Activated T-cell treated with anti-CD3 and anti-CD28 coated beads, Interleukin-2, amount 50 U/mL, for 72 hours (primary cell): Measurements from ENCODE around the gene RAB1A. TPM values are rescaled to one million over a fixed set of nuclear protein-coding genes. Genes with fewer than 3 reads are reported as not detected.
"Not testable (repeated sequence)": the region's sequence is repeated elsewhere in the genome, so short reads cannot be mapped to it uniquely, and the experiment has no call there.

Experiments
- ATAC-seq, 2 donors: fragments of 150-1000 bp; cut with Tn5 transposase; replicated peaks in 1 of 2; 2 replicates each; pipeline ENCODE4 v1.10.0; 2021; ENCODE audit warnings: moderate library complexity in 2 of 2, mild to moderate bottlenecking in 1 of 2
- DNase-seq, 2 donors: peaks; one replicate each; pipeline ENCODE4 v3.0.0; 2021 to 2022; ENCODE audit warnings: mixed read lengths in 1 of 2
- H3K27ac Mint-ChIP-seq: one replicate; pipeline ENCODE4 v1.8.0; 2022; ENCODE audit warnings: mild to moderate bottlenecking, moderate library complexity, mixed read lengths
- H3K27me3 Mint-ChIP-seq: one replicate; pipeline ENCODE4 v1.8.0; 2022; ENCODE audit warnings: low read depth, mixed read lengths
- H3K36me3 Mint-ChIP-seq, 2 donors: one replicate each; pipeline ENCODE4 v1.8.0; 2022; ENCODE audit warnings: mixed read lengths in 2 of 2, mild to moderate bottlenecking in 1 of 2; ENCODE audit not compliant: insufficient read depth in 2 of 2
- H3K4me1 Mint-ChIP-seq: one replicate; pipeline ENCODE4 v1.8.0; 2022; ENCODE audit warnings: low read depth, mixed read lengths
- H3K4me3 Mint-ChIP-seq, 2 donors: one replicate each; pipeline ENCODE4 v1.8.0; 2022; ENCODE audit warnings: mild to moderate bottlenecking in 2 of 2, mixed read lengths in 2 of 2, moderate library complexity in 2 of 2
- H3K9me3 Mint-ChIP-seq, 2 donors: one replicate each; pipeline ENCODE4 v1.8.0; 2022; ENCODE audit warnings: mixed read lengths in 2 of 2
- total RNA-seq, 2 donors: library from RNA; stranded (reverse); gene quantifications; one replicate each; pipeline ENCODE4 v1.2.3, GENCODE V29; 2022

The RAB1A gene
- total RNA-seq, 2 donors from 2014 or later: 85.3 to 90.8 TPM

DNA sequence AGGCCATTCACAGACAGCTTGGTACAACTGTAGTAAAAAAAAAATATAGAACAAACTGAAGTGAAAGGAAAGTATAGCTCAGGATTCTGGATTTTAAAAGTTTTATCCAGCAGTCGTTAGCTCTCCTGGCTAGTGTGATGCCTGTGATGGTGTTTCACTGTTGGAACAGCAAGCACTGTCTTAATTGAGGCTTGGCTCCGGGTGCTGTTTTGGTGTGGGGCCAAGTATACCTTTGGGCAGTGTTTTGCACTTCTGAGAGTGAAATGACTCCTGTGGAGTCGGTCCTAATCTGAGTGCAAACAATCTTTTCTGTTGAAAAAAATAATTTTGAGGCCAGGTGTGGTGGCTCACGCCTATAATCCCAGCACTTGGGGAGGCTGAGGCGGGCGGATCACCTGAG lies 28.7 kb upstream of the RAB1A start:
- ATAC-seq: no peak
- no peaks in the 10 kb centered on the region for H3K9me3 Mint-ChIP-seq
- no peak overlapping the region for H3K27ac Mint-ChIP-seq
- no peak overlapping the region for H3K4me3 Mint-ChIP-seq
- no peaks in the 10 kb centered on the region for H3K27me3 Mint-ChIP-seq
- H3K4me1 Mint-ChIP-seq: peaks cover 21% of the 10 kb centered on the region
- no peak for DNase-seq
- no peaks in the 10 kb centered on the region for H3K36me3 Mint-ChIP-seq

DNA sequence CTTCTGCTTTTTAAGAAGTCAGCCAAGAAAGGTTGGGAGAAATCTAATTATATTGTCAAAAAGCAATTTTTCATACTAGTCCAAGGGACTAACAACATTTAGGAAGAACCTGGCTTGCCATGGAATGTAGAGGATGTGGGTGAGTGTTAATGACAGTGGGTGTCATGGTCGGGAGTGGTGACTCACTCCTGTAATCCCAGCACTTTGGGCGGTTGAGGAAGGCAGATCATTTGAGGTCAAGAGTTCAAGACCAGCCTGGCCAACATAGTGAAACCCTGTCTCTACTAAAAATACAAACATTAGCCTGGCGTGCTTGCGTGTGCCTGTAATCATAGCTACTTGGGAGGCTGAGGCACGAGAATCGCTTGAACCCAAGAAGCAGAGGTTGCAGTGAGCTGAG lies 27.9 kb upstream of the RAB1A start:
- not testable (repeated sequence) for H3K36me3 Mint-ChIP-seq, DNase-seq, H3K27ac Mint-ChIP-seq, H3K9me3 Mint-ChIP-seq, ATAC-seq, H3K4me3 Mint-ChIP-seq, H3K27me3 Mint-ChIP-seq
- H3K4me1 Mint-ChIP-seq: peaks cover 16% of the 10 kb centered on the region

DNA sequence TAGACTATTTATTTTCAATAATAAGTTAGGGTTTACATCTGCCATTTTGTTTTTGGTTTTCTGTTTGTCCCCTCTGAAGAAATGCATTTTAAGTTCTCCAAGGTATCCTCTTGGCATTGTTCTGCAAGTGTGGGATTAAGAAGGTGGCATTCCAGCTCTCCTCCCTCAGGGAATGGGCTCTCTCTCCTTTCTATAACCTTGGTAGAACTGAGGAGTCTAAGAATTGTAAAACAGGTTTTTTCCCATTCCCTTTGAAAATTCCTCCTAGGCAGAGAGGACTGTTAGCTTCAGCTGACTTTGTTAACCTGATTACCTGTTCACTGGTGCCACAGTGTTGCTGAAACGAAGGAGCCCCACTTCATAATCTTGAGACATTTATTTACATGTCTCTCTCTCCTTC lies 26.1 kb upstream of the RAB1A start:
- Mint-ChIP-seq H3K36me3 (no peaks in the 10 kb centered on the region), H3K9me3 (no peaks in the 10 kb centered on the region), H3K4me1 (peaks cover 10% of the 10 kb centered on the region), H3K27me3 (no peaks in the 10 kb centered on the region), H3K27ac (no peak overlapping the region), H3K4me3 (no peak overlapping the region)
- ATAC-seq: no peak
- DNase-seq: no peak

GRCh38 chr2:65153515-65153914 lies 23.6 kb upstream of the RAB1A start:
- DNase-seq (no peak), ATAC-seq (no peak)
- Mint-ChIP-seq H3K4me1 (no peaks in the 10 kb centered on the region), H3K9me3 (no peaks in the 10 kb centered on the region), H3K27ac (no peak overlapping the region), H3K4me3 (no peak overlapping the region), H3K36me3 (no peaks in the 10 kb centered on the region), H3K27me3 (no peaks in the 10 kb centered on the region)

DNA sequence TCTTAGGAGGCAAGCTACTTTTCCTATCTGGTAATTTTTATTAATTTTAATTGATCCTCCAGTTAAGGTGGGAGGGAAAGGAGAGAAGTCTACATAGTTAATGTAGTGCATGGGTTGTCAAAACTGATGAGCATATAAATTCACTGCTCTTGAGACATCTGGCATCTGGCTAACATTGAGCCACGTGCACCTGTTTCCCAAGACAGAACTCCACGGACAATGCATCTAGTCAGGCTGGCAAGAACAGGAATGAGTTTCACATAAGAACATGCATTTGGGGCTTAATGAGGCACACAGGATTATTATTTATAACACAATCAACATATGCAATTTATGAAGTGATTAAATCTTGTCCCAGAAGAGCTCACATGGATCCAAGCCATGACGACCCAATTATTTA lies 16.2 kb upstream of the RAB1A start:
- no peak for ATAC-seq
- no peaks in the 10 kb centered on the region for H3K36me3 Mint-ChIP-seq
- DNase-seq: no peak
- no peaks in the 10 kb centered on the region for H3K4me1 Mint-ChIP-seq
- no peaks in the 10 kb centered on the region for H3K27me3 Mint-ChIP-seq
- no peak overlapping the region for H3K4me3 Mint-ChIP-seq
- no peaks in the 10 kb centered on the region for H3K9me3 Mint-ChIP-seq
- no peak overlapping the region for H3K27ac Mint-ChIP-seq

- DNase-seq (no peak), ATAC-seq (no peak)
- Mint-ChIP-seq H3K4me3 (no peak overlapping the region), H3K27me3 (no peaks in the 10 kb centered on the region), H3K4me1 (no peaks in the 10 kb centered on the region), H3K9me3 (no peaks in the 10 kb centered on the region), H3K36me3 (no peaks in the 10 kb centered on the region), H3K27ac (no peak overlapping the region)
Measured at GRCh38 chr2:65144571-65144970, 14.7 kb upstream of the RAB1A start.

- Mint-ChIP-seq H3K27me3 (no peaks in the 10 kb centered on the region), H3K36me3 (no peaks in the 10 kb centered on the region), H3K9me3 (no peaks in the 10 kb centered on the region), H3K4me3 (no peak overlapping the region), H3K4me1 (no peaks in the 10 kb centered on the region), H3K27ac (no peak overlapping the region)
- ATAC-seq (no peak), DNase-seq (no peak)
Measured at GRCh38 chr2:65142515-65142914, 12.6 kb upstream of the RAB1A start.

DNA sequence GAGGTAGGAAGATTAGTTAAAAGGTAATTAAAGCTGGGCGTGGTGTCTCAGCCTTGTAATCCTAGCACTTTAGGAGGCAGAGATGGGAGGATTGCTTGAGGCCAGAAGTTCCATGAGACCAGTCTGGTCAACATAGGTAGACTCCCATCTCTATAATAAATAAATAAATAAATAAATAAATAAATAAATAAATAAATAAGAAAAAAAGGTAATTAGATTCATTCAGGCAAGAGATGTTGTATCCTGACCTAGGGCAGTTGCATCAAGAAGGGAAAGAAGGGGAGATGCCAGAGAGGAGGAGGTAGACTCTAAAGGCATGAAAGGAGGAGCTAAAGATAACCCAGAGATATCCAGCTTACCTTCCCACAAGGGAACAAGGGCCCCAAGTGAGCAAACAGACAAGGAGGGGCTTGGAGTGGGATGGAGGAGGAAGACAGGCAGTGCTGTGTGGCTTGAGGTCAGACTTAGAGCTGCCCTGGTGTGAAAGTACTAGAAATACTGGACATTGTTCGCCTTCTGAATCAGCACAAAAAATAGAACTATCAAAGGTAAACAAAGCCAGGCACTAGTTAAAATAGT lies 7.4 kb upstream of the RAB1A start:
- no peaks in the 10 kb centered on the region for H3K27me3 Mint-ChIP-seq

DNA sequence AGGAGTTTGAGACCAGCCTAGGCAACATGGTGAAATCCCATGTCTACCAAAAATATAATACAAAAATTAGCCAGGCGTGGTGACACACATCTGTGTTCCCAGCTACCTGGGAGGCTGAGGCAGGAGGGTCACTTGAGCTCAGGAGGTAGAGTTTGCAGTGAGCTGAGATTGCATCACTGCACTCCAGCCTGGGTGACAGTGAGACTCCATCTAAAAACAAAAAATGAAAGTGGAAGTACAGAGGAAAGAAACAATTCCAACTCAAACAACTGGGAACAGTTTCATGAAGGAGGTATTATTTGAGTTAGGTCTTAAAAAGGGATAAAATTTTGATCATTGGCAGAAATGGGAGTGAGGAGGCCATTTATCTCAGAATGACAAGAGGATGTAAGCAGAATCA lies 6.3 kb upstream of the RAB1A start:
- DNase-seq: no peak
- ATAC-seq: no peak
- peaks cover 2% of the 10 kb centered on the region for H3K4me1 Mint-ChIP-seq
- H3K36me3 Mint-ChIP-seq: no peaks in the 10 kb centered on the region
- H3K27me3 Mint-ChIP-seq: no peaks in the 10 kb centered on the region
- no peak overlapping the region for H3K27ac Mint-ChIP-seq
- no peak overlapping the region for H3K4me3 Mint-ChIP-seq
- no peaks in the 10 kb centered on the region for H3K9me3 Mint-ChIP-seq

More for the DNA sequence above, 7.4 kb upstream of the RAB1A start:
- Mint-ChIP-seq H3K9me3 (no peaks in the 10 kb centered on the region), H3K36me3 (no peaks in the 10 kb centered on the region), H3K27ac (no peak overlapping the region), H3K4me3 (no peak overlapping the region), H3K4me1 (no peaks in the 10 kb centered on the region)
- no peak for ATAC-seq
- DNase-seq: no peak

GRCh38 chr2:65134158-65134557 lies 4.3 kb upstream of the RAB1A start:
- peaks cover 2 to 6% of the 10 kb centered on the region in 2 donors for H3K36me3 Mint-ChIP-seq
- peaks cover 10% of the 10 kb centered on the region for H3K4me1 Mint-ChIP-seq
- DNase-seq (no peak), ATAC-seq (no peak)
- H3K27ac Mint-ChIP-seq: no peak overlapping the region
- no peak overlapping the region for H3K4me3 Mint-ChIP-seq
- H3K27me3 Mint-ChIP-seq: no peaks in the 10 kb centered on the region
- H3K9me3 Mint-ChIP-seq: no peaks in the 10 kb centered on the region

DNA sequence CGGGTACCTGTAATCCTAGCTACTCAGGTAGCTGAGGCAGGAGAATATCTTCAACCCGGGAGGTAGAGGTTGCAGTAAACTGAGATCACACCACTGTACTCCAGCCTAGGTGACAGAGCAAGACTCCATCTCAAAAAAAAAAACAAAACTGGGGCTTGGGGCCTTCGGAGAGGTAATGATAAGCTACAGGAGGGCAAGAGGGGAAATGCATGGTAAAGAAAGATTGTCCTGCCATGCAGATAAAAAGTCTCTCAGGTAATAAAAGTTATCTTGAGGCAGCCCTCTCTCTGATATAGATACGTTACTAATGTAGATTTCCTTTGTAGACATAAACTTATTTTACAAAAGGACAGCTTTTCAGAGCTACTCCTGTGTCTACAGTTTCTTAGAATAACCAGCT lies 3.7 kb upstream of the RAB1A start:
- Mint-ChIP-seq H3K27me3 (no peaks in the 10 kb centered on the region), H3K27ac (no peak overlapping the region), H3K4me3 (no peak overlapping the region), H3K36me3 (peaks cover 2 to 8% of the 10 kb centered on the region in 2 donors), H3K9me3 (no peaks in the 10 kb centered on the region), H3K4me1 (peaks cover 13% of the 10 kb centered on the region)
- ATAC-seq (no peak), DNase-seq (no peak)

DNA sequence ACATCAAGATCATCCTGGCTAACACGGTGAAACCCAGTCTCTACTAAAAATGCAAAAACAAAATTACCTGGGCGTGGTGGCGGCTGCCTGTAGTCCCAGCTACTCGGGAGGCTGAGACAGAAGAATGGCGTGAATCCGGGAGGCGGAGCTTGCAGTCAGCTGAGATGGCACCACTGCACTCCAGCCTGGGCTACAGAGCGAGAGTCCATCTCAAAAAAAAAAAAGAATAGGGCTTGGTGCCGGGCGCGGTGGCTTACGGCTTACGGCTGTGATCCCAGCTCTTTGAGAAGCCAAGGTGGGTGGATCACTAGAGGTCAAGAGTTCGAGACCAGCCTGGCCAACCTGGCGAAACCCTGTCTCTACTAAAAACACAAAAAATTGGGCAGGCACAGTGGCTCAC lies 3.0 kb upstream of the RAB1A start:
- H3K9me3 Mint-ChIP-seq, ATAC-seq, H3K27me3 Mint-ChIP-seq, H3K4me3 Mint-ChIP-seq, H3K27ac Mint-ChIP-seq, H3K36me3 Mint-ChIP-seq, DNase-seq: not testable (repeated sequence)
- H3K4me1 Mint-ChIP-seq: peaks cover 20% of the 10 kb centered on the region

GRCh38 chr2:65130664-65131175 lies 814 bp upstream of the RAB1A start:
- Mint-ChIP-seq H3K27ac (peak overlapping the region; percentile 94), H3K9me3 (no peaks in the 10 kb centered on the region), H3K27me3 (no peaks in the 10 kb centered on the region), H3K4me3 (peak overlapping the region; percentile 93 to 96), H3K4me1 (peaks cover 39% of the 10 kb centered on the region), H3K36me3 (peaks cover 8 to 9% of the 10 kb centered on the region in 2 donors)
- no peak for DNase-seq
- ATAC-seq: peak; percentile 16 to 26

DNA sequence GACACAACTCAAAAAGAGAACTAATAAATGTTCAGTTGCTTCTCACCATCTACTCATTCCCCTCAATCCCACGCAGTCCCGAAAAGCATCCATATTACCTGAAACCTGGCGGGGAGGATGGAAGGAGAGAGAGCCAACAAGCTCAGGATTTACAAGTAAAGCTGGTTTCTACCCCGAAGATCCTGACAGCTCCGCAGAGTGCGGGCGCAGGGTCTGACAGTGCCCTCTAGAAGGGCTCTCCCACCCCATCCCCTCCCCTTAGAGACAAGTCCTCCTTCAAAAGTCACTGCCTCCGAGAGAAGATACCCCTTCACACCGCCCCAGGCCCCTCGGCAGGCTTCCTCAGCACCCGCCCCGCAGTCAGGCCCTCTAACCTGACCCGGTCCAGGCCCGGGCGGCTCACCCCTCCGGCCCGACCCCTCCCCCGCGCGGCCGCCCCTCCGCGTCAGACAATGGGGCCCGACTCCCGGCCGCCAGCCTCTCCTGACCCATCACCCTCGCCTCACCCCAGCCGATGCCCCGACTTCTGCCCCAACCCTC lies 550 bp downstream of the RAB1A start:
- Mint-ChIP-seq H3K36me3 (peaks cover 8 to 10% of the 10 kb centered on the region in 2 donors), H3K4me1 (peaks cover 53% of the 10 kb centered on the region), H3K27ac (peak overlapping the region; percentile 98), H3K9me3 (no peaks in the 10 kb centered on the region), H3K27me3 (no peaks in the 10 kb centered on the region), H3K4me3 (peak overlapping the region; percentile 93 to 96)
- DNase-seq (peak; percentile 57 to 58), ATAC-seq (peak; percentile 4 to 17)
